ENCODE data around the gene LPAR3.
A peak's percentile ranks its signal among the peaks of the same experiment; 100 is the strongest.

The LPAR3 gene

DNA sequence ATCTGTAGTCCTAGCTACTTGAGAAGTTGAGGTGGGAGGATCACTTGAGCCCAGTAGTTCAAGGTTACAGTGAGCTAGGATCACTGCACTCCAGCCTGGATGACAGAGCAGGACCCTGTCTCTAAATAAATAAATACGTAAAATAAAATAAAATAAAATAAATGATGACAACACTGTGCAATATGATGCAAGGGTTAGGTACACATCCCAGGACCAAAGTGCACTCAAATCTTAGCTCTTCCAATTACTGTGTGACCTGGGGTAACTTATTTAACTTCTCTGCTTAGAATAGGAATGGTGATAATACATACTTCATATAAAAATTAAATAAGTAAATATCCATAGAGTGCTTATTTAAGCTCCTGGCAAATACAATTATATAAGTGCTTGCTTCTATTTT is 53.5 kb downstream of the LPAR3 start:
- peak overlapping the region; percentile 96 for H3K27ac ChIP-seq
- TF ChIP-seq ZFX (IDR thresholded peaks at IDR 0.05; ENCODE audit: borderline replicate concordance): no peak
- TF ChIP-seq, protein P1, sequence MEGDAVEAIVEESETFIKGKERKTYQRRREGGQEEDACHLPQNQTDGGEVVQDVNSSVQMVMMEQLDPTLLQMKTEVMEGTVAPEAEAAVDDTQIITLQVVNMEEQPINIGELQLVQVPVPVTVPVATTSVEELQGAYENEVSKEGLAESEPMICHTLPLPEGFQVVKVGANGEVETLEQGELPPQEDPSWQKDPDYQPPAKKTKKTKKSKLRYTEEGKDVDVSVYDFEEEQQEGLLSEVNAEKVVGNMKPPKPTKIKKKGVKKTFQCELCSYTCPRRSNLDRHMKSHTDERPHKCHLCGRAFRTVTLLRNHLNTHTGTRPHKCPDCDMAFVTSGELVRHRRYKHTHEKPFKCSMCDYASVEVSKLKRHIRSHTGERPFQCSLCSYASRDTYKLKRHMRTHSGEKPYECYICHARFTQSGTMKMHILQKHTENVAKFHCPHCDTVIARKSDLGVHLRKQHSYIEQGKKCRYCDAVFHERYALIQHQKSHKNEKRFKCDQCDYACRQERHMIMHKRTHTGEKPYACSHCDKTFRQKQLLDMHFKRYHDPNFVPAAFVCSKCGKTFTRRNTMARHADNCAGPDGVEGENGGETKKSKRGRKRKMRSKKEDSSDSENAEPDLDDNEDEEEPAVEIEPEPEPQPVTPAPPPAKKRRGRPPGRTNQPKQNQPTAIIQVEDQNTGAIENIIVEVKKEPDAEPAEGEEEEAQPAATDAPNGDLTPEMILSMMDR (IDR thresholded peaks at IDR 0.05): no peak

DNA sequence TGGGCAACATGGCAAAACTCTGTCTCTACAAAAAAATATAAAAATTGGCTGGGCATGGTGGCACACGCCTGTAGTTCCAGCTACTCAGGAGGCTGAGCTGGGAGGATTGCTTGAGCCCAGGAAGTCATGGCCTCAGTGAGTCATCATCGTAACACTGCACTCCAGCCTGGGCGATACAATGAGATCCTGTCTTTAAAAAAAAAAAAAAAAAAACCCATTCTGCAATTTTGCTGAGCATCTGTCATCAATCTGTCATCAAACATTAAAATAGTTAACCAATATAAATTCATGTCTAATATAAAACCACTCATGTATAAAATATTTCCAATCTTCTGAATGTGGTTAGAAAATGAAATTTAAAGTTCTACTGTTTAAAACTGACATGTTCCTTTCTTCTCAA is 56.9 kb downstream of the LPAR3 start:
- H3K27ac ChIP-seq: peak overlapping the region; percentile 96
- TF ChIP-seq, protein P1 (IDR thresholded peaks at IDR 0.05): no peak
- no peak for TF ChIP-seq ZFX (IDR thresholded peaks at IDR 0.05; ENCODE audit: borderline replicate concordance)

DNA sequence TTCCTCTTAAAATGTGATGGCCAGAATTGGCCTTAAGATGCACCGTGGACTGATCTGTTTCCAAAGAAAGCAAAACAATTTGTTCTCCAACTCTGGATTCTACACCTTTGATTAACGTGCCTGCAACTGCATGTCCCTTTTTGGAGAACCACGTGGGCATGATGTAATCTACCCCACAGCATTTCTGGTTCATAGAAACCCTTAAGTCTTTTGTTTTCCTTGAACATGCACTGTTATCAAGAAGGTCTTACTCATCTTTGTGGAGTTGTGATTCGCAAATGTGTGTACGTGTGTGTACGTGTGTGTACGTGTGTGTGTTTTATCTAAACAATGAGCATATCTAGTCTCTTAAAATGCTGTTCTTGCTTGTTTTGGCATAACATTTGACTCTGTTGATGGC is 57.8 kb downstream of the LPAR3 start:
- H3K27ac ChIP-seq: peak overlapping the region; percentile 96
- no peak for TF ChIP-seq ZFX (IDR thresholded peaks at IDR 0.05; ENCODE audit: borderline replicate concordance)
- TF ChIP-seq, protein P1 (IDR thresholded peaks at IDR 0.05): no peak

DNA sequence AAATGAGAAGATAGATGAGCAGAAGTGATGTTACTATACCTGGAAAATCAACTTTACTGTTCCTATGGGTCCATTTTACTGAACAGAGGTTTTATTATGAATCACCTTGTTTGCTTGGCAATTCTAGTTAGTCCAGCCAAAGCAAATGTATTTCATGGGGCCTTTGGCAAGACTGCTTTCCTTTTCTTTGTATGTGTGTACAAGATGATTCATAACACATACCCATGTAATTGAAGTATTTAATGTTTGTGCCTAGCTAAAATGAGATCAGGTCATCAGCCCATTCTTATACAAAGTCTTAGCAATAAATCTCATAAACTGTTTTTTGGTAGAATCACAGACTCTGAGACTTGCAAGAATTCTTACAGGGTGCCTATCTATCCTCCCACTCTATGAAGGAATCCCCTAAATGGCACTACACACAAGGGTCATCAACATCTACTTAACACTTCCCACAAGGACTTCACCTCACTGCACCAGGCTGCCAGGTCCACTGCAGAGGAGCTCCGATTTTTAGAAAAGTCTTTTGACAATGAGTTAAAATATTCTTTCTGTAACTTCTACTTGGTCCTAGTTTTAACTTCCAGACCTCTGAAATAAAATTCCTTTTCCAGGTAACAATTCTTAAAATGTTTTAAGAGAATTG is 58.5 kb downstream of the LPAR3 start:
- TF ChIP-seq, protein P1 (IDR thresholded peaks at IDR 0.05): no peak
- TF ChIP-seq ZFX (IDR thresholded peaks at IDR 0.05; ENCODE audit: borderline replicate concordance): no peak
- peak overlapping the region; percentile 96 for H3K27ac ChIP-seq

DNA sequence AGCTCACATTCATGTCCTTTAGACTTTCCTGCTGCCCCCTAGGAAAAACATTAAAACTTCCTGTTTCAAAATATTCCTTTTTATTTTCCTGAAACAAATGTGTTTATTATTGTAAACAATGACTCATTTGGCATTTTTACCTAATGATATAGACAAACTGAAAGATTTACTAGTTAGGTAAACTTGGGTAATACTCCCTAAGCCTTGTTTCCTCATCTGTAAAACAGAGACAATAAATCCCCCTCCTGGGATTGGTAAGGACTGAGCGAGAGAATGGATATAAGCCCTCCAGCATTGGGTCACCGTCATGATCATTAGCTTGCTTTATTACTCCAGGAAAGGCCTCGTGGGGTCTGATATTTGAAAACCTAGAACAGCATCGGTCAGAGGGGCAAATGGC is 59.8 kb downstream of the LPAR3 start:
- H3K27ac ChIP-seq: peak overlapping the region; percentile 96
- TF ChIP-seq, protein P1 (IDR thresholded peaks at IDR 0.05): no peak
- no peak for TF ChIP-seq ZFX (IDR thresholded peaks at IDR 0.05; ENCODE audit: borderline replicate concordance)

DNA sequence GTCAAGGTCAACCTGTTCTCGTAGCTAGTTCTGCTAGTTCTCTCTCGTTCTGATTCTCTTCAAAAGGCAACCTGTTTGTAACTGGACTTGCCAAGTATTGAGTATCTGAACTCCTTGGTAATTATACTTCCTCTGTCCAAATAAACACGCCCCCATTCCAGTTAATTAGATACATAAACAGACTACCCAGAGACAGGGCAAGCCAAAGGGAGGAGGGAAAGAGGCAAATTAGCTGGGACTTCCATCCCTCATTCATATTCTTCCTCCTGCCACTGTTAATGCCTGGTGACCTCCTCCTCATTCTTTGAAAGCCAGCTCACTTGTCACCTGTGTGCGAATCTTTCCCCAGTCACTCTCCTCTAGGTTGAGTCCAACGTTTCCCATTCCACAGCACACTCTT is 62.9 kb downstream of the LPAR3 start:
- peak overlapping the region; percentile 96 for H3K27ac ChIP-seq
- no peak for TF ChIP-seq ZFX (IDR thresholded peaks at IDR 0.05; ENCODE audit: borderline replicate concordance)
- TF ChIP-seq, protein P1 (IDR thresholded peaks at IDR 0.05): no peak

DNA sequence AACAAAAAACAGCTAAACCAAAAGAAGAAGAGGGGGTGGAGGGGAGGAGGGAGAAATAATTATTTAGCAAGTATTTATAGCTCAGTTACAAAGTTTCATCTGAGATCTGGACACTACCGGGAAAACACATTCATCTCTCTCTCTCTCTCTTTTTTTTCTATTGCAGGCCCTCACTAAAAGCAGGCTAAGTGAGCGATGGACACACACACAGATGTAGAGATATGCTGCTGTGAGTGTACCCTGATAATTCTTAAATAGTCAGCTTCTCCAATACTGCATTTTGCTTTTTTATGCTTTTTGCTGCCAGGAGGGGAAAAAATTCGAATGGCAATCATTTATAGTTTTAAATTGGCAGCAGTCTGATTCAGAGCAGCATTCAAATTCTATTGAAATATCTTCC is 65.0 kb downstream of the LPAR3 start:
- H3K27ac ChIP-seq: peak overlapping the region; percentile 96
- no peak for TF ChIP-seq ZFX (IDR thresholded peaks at IDR 0.05; ENCODE audit: borderline replicate concordance)
- TF ChIP-seq, protein P1 (IDR thresholded peaks at IDR 0.05): no peak

Data from 22Rv1 (cell line).